NCI-H510A (cell line): ENCODE results near the gene PLEKHG5.
A peak's percentile ranks its signal among the peaks of the same experiment; 100 is the strongest.
"Not testable (repeated sequence)": the region's sequence is repeated elsewhere in the genome, so short reads cannot be mapped to it uniquely, and the experiment has no call there.

ENCODE experiments used
- DNase-seq: peaks from one replicate; lab custom pipeline; 2025; lab: John Stamatoyannopoulos, UW

The PLEKHG5 gene

GRCh38 chr1:6445062-6445763 is 46.3 kb downstream of the PLEKHG5 start:
- DNase-seq, result peak; percentile 62

GRCh38 chr1:6444377-6444776 is 47.1 kb downstream of the PLEKHG5 start:
- DNase-seq, result no peak

GRCh38 chr1:6443339-6444115 is 47.9 kb downstream of the PLEKHG5 start:
- no peak for DNase-seq

- DNase-seq, result no peak
Measured at GRCh38 chr1:6441586-6441985, 49.9 kb downstream of the PLEKHG5 start.

- peak; percentile 73 for DNase-seq
Measured at GRCh38 chr1:6440198-6441126, 51.0 kb downstream of the PLEKHG5 start.

- DNase-seq, result peak; percentile 73
Measured at GRCh38 chr1:6438047-6438525, 53.4 kb downstream of the PLEKHG5 start.

GRCh38 chr1:6437012-6437700 is 54.3 kb downstream of the PLEKHG5 start:
- DNase-seq, result peak; percentile 58

GRCh38 chr1:6436277-6436676 is 55.2 kb downstream of the PLEKHG5 start:
- DNase-seq, result not testable (repeated sequence)

- DNase-seq, result no peak
Measured at GRCh38 chr1:6435547-6435946, 55.9 kb downstream of the PLEKHG5 start.

GRCh38 chr1:6435129-6435528 is 56.3 kb downstream of the PLEKHG5 start:
- no peak for DNase-seq

- DNase-seq, result no peak
Measured at GRCh38 chr1:6434186-6434585, 57.3 kb downstream of the PLEKHG5 start.

- not testable (repeated sequence) for DNase-seq
Measured at GRCh38 chr1:6431645-6432579, 59.6 kb downstream of the PLEKHG5 start.

GRCh38 chr1:6429660-6430411 is 61.6 kb downstream of the PLEKHG5 start:
- DNase-seq, result not testable (repeated sequence)

GRCh38 chr1:6428453-6428852 is 63.0 kb downstream of the PLEKHG5 start:
- DNase-seq, result not testable (repeated sequence)

GRCh38 chr1:6427441-6428390 is 63.8 kb downstream of the PLEKHG5 start:
- DNase-seq, result no peak

- no peak for DNase-seq
Measured at GRCh38 chr1:6426972-6427350, 64.5 kb downstream of the PLEKHG5 start.

GRCh38 chr1:6426277-6426971 is 65.0 kb downstream of the PLEKHG5 start:
- no peak for DNase-seq

GRCh38 chr1:6425658-6426057 is 65.8 kb downstream of the PLEKHG5 start:
- no peak for DNase-seq
